ENCODE data around the gene FBLL1. TPM values are rescaled to one million over a fixed set of nuclear protein-coding genes. Genes with fewer than 3 reads are reported as not detected.
A peak's percentile ranks its signal among the peaks of the same experiment; 100 is the strongest.

The FBLL1 gene
- total and polyA plus RNA-seq, 9 of the 15 experiments (the other 6 are each of a cell fraction or from before 2014, with no cell fraction given), result not detected

DNA sequence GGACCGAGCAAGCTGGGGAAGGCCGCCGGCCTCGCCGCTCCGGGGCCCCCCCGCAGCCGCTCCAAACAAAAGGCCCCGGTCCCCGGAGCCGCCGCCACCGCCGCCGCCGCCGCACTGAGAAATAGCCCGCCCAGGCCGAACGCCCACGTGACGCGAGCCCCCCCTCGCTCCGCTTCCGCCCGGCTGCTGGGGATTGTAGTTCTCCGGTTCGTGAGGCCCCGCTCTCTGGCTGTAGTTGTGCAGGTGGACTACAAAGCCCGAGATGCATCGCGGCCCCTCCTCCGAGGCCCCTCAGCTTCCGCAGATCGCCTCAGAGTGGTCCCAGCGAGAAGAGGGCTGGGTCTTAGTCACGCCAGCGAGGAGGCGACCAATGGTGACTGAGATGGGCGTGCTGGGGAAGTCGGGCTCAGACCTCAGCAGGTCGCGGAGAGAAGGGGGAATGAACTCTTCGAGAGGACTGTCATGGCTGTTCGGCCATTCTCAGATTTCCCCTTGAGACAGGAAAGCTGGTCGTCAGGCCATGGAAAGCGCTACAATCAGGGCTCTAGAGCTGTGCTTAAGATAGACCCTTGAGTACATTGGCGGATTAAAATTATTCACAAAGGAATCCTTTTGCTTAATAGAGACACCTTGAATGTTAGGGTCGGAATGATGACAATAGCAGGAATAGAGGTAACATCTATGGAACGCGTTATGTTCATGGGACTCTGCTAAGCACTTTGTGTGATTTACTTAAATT lies 50.6 kb downstream of the FBLL1 start (continued):
- TF ChIP-seq JUND (IDR thresholded peaks at IDR 0.05; ENCODE audit: borderline replicate concordance, low read depth, low read length), result peak; percentile 36
- TF ChIP-seq JUND (tag; IDR thresholded peaks at IDR 0.05; ENCODE audit: borderline replicate concordance, low read depth, low read length), result peak; percentile 20; the same call in 1 of the 3 replicates
- peak; percentile 70 for TF ChIP-seq CBFA2T2 (conservative IDR thresholded peaks at IDR 0.05)
- TF ChIP-seq ZNF431 (CRISPR knock-in tag; IDR thresholded peaks at IDR 0.05), result no peak
- TF ChIP-seq, protein P1, sequence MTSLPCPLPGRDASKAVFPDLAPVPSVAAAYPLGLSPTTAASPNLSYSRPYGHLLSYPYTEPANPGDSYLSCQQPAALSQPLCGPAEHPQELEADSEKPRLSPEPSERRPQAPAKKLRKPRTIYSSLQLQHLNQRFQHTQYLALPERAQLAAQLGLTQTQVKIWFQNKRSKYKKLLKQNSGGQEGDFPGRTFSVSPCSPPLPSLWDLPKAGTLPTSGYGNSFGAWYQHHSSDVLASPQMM (CRISPR knock-in tag; IDR thresholded peaks at IDR 0.05), result no peak
- TF ChIP-seq PURB (CRISPR knock-in tag; IDR thresholded peaks at IDR 0.05; ENCODE audit: low read depth), result no peak
- peak; percentile 93 for TF ChIP-seq POLR2A (conservative IDR thresholded peaks at IDR 0.05)
- TF ChIP-seq VEZF1 (CRISPR knock-in tag; IDR thresholded peaks at IDR 0.05), result peak; percentile 100
- no peak for TF ChIP-seq ZSCAN29 (IDR thresholded peaks at IDR 0.05)
- TF ChIP-seq HNRNPLL (IDR thresholded peaks at IDR 0.05; ENCODE audit: low read depth, low read length, poor library complexity, severe bottlenecking), result peak; percentile 64
- no peak for TF ChIP-seq TSHZ1 (CRISPR knock-in tag; IDR thresholded peaks at IDR 0.05)
- TF ChIP-seq FOXA3 (CRISPR knock-in tag; conservative IDR thresholded peaks at IDR 0.05 in 1 of 2, IDR thresholded peaks at IDR 0.05 in 1 of 2), result no peak
- TF ChIP-seq SOX6 (IDR thresholded peaks at IDR 0.05), result peak; percentile 43; the same call in 1 of the 2 replicates
- no peak for TF ChIP-seq MYBL2 (IDR thresholded peaks at IDR 0.05; ENCODE audit: low read depth)
- no peak for TF ChIP-seq MYBL2 (CRISPR knock-in tag; IDR thresholded peaks at IDR 0.05; ENCODE audit: borderline replicate concordance)
- no peak for TF ChIP-seq ZNF696 (CRISPR knock-in tag; conservative IDR thresholded peaks at IDR 0.05)
- no peak for TF ChIP-seq ZNF445 (CRISPR knock-in tag; IDR thresholded peaks at IDR 0.05; ENCODE audit: low read depth)
- no peak for TF ChIP-seq FOXP4 (CRISPR knock-in tag; IDR thresholded peaks at IDR 0.05; ENCODE audit: borderline replicate concordance)
- TF ChIP-seq SMARCE1 (IDR thresholded peaks at IDR 0.05), result no peak
- TF ChIP-seq FOS (IDR thresholded peaks at IDR 0.05; ENCODE audit: extremely low read depth, insufficient read length), result peak; percentile 14
- TF ChIP-seq ZNF77 (CRISPR knock-in tag; IDR thresholded peaks at IDR 0.05), result no peak
- TF ChIP-seq ASH1L (IDR thresholded peaks at IDR 0.05; ENCODE audit: borderline replicate concordance, low read depth, partially characterized antibody), result no peak

Measured in K562 (cell line).